Measurements from ENCODE around the gene SRSF9. TPM values are rescaled to one million over a fixed set of nuclear protein-coding genes. Genes with fewer than 3 reads are reported as not detected.
A peak's percentile ranks its signal among the peaks of the same experiment; 100 is the strongest.

Gene SRSF9
- total RNA-seq, 2 experiments from 2014 or later, result 124 TPM

DNA sequence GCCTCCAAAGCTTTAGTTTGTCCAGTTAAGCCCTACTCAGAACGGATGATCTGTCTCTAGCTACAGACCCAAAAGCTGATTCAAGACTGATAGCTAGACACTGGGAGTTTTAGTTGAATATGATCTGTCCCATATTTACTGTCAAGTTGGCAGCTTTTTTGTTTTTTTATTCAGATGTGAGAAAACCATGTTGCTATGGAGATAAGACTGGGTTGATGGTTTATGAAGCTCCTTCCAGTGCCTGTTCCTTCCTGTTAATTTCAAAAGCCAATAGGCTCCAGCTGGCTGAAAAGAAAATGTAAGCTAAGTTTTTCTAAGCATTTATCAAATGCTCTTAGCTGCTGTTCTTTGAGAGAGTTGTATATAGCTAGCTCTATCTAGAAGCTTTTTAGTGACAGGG lies 31.0 kb upstream of the SRSF9 start:
- DNase-seq (peak in 2 of 14 experiments; percentile 13), ATAC-seq (ENCODE audit: poor library complexity) (no peak)
- Mint-ChIP-seq H3K9me3 (no peaks in the 10 kb centered on the region), H3K36me3 (ENCODE audit: low read depth) (peaks cover 66% of the 10 kb centered on the region), H3K4me3 (no peak overlapping the region), H3K27ac (peak overlapping the region; percentile 40), H3K27me3 (no peaks in the 10 kb centered on the region), H3K4me1 (ENCODE audit: low read depth) (peaks cover 35% of the 10 kb centered on the region)
- peaks cover 41% of the 10 kb centered on the region for H3K36me3 ChIP-seq (ENCODE audit: insufficient read depth, low read length)
- CTCF ChIA-PET, result interaction anchor here (0.9 kb wide), 1 partner anchor 133 kb away, joined by 3 read pairs; no protein-coding TSS in a partner anchor
- POLR2A ChIA-PET, result interaction anchor here (0.6 to 1.2 kb wide), 4 partner anchors 13 to 561 kb away, joined by 3 to 4 read pairs (median 3); no protein-coding TSS in a partner anchor
- H3K4me3 ChIP-seq (ENCODE audit: low read length), result no peak overlapping the region
- H3K27me3 ChIP-seq (ENCODE audit: control insufficient read depth in 1 of 2, insufficient read depth in 2 of 2, low read length in 2 of 2), result no peaks in the 10 kb centered on the region
- no peak overlapping the region for H3K27ac ChIP-seq (ENCODE audit: low read depth in 1 of 2, low read length in 2 of 2)
- peaks cover 11% of the 10 kb centered on the region for H3K4me1 ChIP-seq (ENCODE audit: insufficient read depth, low read length)
- intact Hi-C loops (cut with DNase I, micrococcal nuclease), result no loop called here
- H3K9me3 ChIP-seq (ENCODE audit: control insufficient read depth in 1 of 2, insufficient read depth in 1 of 2, low read length in 2 of 2), result no peaks in the 10 kb centered on the region
- TF ChIP-seq, protein P1, sequence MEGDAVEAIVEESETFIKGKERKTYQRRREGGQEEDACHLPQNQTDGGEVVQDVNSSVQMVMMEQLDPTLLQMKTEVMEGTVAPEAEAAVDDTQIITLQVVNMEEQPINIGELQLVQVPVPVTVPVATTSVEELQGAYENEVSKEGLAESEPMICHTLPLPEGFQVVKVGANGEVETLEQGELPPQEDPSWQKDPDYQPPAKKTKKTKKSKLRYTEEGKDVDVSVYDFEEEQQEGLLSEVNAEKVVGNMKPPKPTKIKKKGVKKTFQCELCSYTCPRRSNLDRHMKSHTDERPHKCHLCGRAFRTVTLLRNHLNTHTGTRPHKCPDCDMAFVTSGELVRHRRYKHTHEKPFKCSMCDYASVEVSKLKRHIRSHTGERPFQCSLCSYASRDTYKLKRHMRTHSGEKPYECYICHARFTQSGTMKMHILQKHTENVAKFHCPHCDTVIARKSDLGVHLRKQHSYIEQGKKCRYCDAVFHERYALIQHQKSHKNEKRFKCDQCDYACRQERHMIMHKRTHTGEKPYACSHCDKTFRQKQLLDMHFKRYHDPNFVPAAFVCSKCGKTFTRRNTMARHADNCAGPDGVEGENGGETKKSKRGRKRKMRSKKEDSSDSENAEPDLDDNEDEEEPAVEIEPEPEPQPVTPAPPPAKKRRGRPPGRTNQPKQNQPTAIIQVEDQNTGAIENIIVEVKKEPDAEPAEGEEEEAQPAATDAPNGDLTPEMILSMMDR (IDR thresholded peaks at IDR 0.05), result no peak

DNA sequence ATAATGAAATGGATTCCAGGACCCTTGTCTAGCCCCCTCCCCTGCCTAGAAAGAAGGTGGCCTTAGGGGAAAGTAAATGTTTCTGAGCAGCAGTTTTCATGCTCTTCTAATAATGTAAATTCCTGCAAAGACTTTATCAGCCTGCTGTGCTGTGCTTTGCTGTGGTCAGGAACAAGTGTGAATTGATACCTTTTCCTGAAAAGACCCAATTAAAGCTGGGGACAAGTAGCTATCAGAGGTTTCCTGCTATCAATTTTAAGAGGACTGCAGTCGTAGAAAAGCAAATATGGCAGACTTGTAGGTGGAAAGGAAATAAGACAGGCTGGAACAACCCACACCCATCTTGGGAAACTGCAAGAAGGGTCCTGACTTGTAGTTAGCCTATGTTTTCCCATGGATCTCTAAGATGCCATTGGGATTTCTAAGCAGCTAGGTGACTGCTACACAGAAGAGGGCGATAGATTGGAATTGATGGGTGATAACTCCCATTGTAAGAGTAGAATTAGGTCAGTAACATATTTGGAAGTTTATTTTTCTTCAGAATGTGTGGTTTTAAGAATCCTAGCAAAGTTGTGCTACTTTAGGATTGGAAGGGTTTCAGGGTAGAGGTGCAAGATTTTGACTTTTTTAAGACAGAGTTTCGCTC lies 29.4 kb upstream of the SRSF9 start:
- no peak for ATAC-seq (ENCODE audit: poor library complexity)
- TF ChIP-seq, protein P1 (IDR thresholded peaks at IDR 0.05), result no peak
- no peak overlapping the region for H3K4me3 Mint-ChIP-seq

DNA sequence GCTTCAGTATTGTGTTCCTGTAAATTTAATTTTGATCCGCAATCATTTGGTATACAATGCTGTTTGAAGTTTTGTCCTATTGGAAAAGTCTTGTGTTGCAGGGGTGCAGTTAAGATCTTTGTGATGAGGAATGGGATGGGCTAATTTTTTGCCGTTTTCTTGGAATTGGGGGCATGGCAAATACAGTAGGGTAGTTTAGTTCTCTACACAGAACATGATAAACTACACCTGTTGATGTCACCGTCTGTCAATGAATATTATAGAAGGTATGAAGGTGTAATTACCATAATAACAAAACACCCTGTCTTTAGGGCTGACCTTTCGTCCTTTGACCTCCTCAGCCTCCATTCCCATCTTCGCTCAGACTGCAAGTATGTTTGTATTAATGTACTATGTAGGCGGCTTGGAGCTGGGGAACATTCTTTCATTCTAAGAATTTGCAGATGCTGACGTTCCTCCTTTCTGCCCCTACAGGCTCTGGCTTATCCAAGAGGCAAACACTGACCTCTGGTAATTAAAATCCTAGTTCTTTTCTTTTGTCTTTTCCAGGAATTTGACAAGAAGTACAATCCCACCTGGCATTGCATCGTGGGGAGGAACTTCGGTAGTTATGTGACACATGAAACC lies 28.1 kb upstream of the SRSF9 start:
- H3K9me3 Mint-ChIP-seq, result no peaks in the 10 kb centered on the region
- Histone ChIP-seq H3K36me3 (ENCODE audit: insufficient read depth, low read length) (peaks cover 20% of the 10 kb centered on the region), H3K9me3 (ENCODE audit: control insufficient read depth in 1 of 2, insufficient read depth in 1 of 2, low read length in 2 of 2) (no peaks in the 10 kb centered on the region), H3K27me3 (ENCODE audit: control insufficient read depth in 1 of 2, insufficient read depth in 2 of 2, low read length in 2 of 2) (no peaks in the 10 kb centered on the region), H3K27ac (ENCODE audit: low read depth in 1 of 2, low read length in 2 of 2) (peak overlapping the region in 1 of 2 donors; percentile 74), H3K4me1 (ENCODE audit: insufficient read depth, low read length) (peaks cover 18% of the 10 kb centered on the region), H3K4me3 (ENCODE audit: low read length) (peak overlapping the region; percentile 82)
- ChIA-PET CTCF (interaction anchor here (0.9 to 3.3 kb wide), 4 partner anchors 18 to 195 kb away, joined by 3 to 14 read pairs (median 4); partner anchors contain the start of genes SIRT4 and SRSF9), POLR2A (interaction anchor here (0.8 to 3.5 kb wide), 6 partner anchors 29 to 297 kb away, joined by 3 to 27 read pairs (median 10); partner anchors contain the start of genes COQ5, COX6A1, RPLP0 and SRSF9)
- peaks cover 44% of the 10 kb centered on the region for H3K36me3 Mint-ChIP-seq (ENCODE audit: low read depth)
- no peak for DNase-seq
- no peak for ATAC-seq (ENCODE audit: poor library complexity)
- H3K27ac Mint-ChIP-seq, result peak overlapping the region; percentile 82
- TF ChIP-seq, protein P1 (IDR thresholded peaks at IDR 0.05), result no peak
- intact Hi-C loops (cut with DNase I, micrococcal nuclease), result loop anchor here (2.0 to 5.0 kb wide), 6 partner anchors 29 to 141 kb away; partner anchors contain the start of genes COQ5 (in 1 of the 2), COX6A1 (in 1 of the 2), RNF10 (in 1 of the 2) and SRSF9 (in 1 of the 2)
- H3K4me3 Mint-ChIP-seq, result peak overlapping the region; percentile 92
- H3K4me1 Mint-ChIP-seq (ENCODE audit: low read depth), result peaks cover 44% of the 10 kb centered on the region
- H3K27me3 Mint-ChIP-seq, result no peaks in the 10 kb centered on the region

More for the DNA sequence above, 29.4 kb upstream of the SRSF9 start:
- Histone ChIP-seq H3K4me3 (ENCODE audit: low read length) (no peak overlapping the region), H3K36me3 (ENCODE audit: insufficient read depth, low read length) (peaks cover 31% of the 10 kb centered on the region), H3K27ac (ENCODE audit: low read depth in 1 of 2, low read length in 2 of 2) (no peak overlapping the region), H3K9me3 (ENCODE audit: control insufficient read depth in 1 of 2, insufficient read depth in 1 of 2, low read length in 2 of 2) (no peaks in the 10 kb centered on the region), H3K27me3 (ENCODE audit: control insufficient read depth in 1 of 2, insufficient read depth in 2 of 2, low read length in 2 of 2) (no peaks in the 10 kb centered on the region), H3K4me1 (ENCODE audit: insufficient read depth, low read length) (peaks cover 18% of the 10 kb centered on the region)
- POLR2A ChIA-PET, result interaction anchor here (1.2 kb wide), 1 partner anchor 51 kb away, joined by 3 read pairs; no protein-coding TSS in a partner anchor
- Mint-ChIP-seq H3K9me3 (no peaks in the 10 kb centered on the region), H3K27me3 (no peaks in the 10 kb centered on the region), H3K4me1 (ENCODE audit: low read depth) (peaks cover 44% of the 10 kb centered on the region), H3K36me3 (ENCODE audit: low read depth) (peaks cover 55% of the 10 kb centered on the region), H3K27ac (peak overlapping the region; percentile 82)
- no peak for DNase-seq
- intact Hi-C loops (cut with DNase I, micrococcal nuclease), result loop anchor here in 1 of 2 experiments (5.0 kb wide), 2 partner anchors 47 to 62 kb away; partner anchors contain the start of gene COX6A1
- CTCF ChIA-PET, result interaction anchor here (0.8 to 1.0 kb wide), 2 partner anchors 29 to 59 kb away, joined by 3 read pairs; partner anchors contain the start of gene SRSF9
